NCI-H146 treated with DMSO at 0.1 percent for 48 hours (cell line): Measurements from ENCODE around the gene NDUFA7.
"Not testable (repeated sequence)": the region's sequence is repeated elsewhere in the genome, so short reads cannot be mapped to it uniquely, and the experiment has no call there.

Experiments
- DNase-seq: peaks from one replicate; lab custom pipeline; 2025; ENCODE audit not compliant: unreplicated experiment; lab: John Stamatoyannopoulos, UW

The NDUFA7 gene

GRCh38 chr19:8342316-8342683 lies 21.1 kb upstream of the NDUFA7 start:
- DNase-seq = no peak

GRCh38 chr19:8341504-8341903 lies 20.3 kb upstream of the NDUFA7 start:
- DNase-seq = not testable (repeated sequence)

DNA sequence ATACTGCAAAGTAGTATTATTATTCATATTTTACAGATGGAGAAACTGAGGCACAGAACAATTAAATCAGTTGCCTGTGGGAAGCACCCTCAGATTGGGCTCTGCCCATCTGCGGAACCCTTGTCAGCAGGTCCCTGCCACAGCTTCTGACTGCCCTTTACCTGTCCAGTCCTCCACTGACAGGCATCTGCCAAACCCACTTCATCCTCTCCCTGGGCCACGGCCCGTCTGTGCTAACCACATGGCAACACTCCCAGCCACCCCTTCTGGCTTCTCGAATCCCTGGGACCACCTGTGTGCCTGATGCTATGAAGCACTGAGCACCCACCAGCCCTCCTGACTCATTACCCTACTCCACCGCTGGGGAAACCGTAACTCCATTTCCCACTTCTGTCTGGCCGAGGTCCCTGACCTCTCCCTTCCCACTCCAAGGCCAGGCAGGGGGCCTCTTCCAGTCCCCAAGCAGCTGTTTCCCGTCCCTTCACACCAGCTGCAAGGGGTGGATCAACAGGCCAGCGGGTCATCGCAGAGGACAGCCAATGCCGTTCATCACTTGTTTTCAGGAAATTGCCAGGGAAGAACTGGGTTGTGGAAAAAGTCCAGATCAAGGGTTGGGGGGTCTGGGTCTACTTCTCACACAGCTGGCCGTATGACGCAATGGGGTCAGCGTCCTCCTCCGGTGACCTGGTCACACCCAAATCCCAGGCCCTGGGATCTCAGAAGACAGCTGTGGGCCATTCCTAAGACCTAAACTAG lies 19.3 kb upstream of the NDUFA7 start:
- DNase-seq = no peak

GRCh38 chr19:8338835-8339234 lies 17.7 kb upstream of the NDUFA7 start:
- DNase-seq = no peak

- DNase-seq = no peak
These were observed 16.6 kb upstream of the NDUFA7 start for GRCh38 chr19:8337728-8338127.

- no peak for DNase-seq
These were observed 15.5 kb upstream of the NDUFA7 start for GRCh38 chr19:8336660-8337059.

DNA sequence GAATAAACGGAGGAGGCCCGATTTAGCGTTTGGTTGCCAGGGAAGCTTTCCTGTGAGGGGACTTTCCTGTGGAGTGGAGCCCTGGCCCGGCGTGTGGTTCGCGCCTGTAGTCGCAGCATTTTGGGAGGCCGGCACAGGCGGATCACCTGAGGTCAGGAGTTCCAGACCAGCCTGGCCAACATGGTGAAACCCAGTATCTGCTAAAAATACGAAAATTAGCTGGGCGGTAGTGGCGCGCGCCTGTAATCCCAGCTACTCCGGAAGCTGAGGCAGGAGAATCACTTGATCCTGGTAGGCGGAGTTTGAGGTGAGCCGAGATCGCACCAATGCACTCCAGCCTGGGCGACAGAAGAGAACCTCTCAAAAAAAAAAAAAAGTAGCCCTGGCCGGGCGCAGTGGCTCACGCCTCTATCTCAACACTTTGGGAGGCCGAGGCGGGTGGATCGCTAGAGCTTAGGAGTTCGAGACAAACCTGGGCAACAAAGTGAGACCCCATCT lies 14.9 kb upstream of the NDUFA7 start:
- DNase-seq = no peak

- no peak for DNase-seq
These were observed 14.3 kb upstream of the NDUFA7 start for GRCh38 chr19:8335343-8336071.

DNA sequence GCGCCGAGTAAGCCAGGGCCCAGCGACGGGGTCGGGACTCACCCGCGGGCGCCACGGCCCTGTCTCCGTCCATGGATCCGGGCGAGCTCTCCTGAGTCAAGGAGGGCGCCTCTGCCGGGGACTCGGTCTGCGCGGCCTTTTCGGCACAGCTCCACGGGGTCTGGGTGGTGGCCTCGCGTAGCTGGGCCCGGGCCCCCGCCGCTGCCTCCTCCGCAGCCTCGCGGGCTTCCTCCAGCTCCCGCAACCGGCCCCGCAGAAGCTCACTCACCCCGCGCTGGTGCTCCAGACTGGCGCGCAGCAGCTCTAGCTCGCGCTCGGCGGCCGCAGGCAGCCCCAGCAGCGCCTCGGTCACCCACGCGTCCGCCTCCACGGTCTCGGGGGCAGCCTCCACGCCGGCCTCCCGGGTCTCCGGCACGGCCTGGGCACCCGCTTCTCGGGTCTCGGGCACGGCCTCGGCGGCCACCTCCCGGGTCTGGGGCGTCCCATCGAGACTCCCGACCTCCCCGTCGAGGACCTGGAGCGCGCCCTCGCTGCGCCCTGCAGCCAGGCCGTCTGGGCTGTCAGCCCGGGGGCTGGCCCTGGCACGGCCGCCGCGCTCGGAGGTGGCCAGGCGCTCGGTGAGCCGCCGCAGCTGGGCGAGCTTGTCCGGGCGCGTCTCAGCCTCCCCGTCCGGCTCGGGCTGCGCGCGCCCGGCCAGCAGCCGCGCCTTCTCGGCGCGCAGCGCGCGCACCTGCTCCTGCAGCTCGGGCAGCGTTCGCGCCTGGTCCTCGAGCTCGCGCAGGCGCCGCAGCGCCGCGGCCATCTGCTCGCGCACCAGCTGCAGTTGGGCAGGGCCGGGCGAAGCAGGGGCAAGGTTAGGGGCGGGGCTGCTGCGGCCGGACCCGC lies 13.5 kb upstream of the NDUFA7 start:
- DNase-seq = peak; percentile 15

GRCh38 chr19:8333767-8334457 lies 12.7 kb upstream of the NDUFA7 start:
- DNase-seq = peak; percentile 15

GRCh38 chr19:8332976-8333766 lies 12.0 kb upstream of the NDUFA7 start:
- DNase-seq = no peak

- DNase-seq = no peak
These were observed 10.2 kb upstream of the NDUFA7 start for GRCh38 chr19:8331263-8331845.

DNA sequence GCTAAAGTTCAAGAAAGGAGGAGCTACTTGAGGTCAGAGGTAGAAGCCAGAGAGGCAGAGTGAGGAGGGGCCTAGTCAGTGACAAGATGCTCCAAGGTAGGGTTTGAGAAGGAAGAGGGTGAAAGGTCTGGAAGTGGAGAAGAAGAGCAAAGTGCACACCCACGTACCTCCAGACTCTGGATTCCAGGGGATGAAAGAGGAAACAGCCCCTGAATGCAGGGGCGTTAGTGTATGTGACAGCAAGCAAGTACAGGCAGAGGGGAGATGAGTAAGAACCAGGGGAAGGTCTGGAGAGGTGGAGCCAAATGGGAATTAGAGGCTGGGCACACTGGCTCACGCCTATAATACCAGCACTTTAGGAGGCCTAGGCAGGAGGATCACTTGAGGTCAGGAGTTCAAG lies 8.8 kb upstream of the NDUFA7 start:
- no peak for DNase-seq

DNA sequence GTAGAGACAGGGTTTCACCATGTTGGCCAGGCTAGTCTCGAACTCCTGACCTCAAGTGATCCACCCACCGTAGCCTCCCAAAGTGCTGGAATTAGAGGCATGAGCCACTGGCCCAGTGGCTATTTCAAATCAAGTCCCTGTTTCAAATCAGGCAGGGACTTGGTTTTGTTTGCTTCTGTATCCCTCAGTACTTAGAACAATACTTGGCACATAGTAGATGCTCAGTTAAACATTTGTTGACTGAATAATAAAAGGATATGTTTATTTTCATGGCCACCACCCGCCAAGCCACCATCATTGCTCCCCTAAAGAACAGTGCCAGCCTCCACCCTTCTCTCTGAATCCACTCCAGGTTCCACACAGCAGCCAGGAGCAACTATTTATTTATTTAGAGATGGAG lies 4.3 kb upstream of the NDUFA7 start:
- DNase-seq = no peak

- no peak for DNase-seq
These were observed 3.2 kb upstream of the NDUFA7 start for GRCh38 chr19:8324186-8325050.

GRCh38 chr19:8323781-8324185 lies 2.6 kb upstream of the NDUFA7 start:
- no peak for DNase-seq

- no peak for DNase-seq
These were observed 1.4 kb upstream of the NDUFA7 start for GRCh38 chr19:8322638-8322997.

DNA sequence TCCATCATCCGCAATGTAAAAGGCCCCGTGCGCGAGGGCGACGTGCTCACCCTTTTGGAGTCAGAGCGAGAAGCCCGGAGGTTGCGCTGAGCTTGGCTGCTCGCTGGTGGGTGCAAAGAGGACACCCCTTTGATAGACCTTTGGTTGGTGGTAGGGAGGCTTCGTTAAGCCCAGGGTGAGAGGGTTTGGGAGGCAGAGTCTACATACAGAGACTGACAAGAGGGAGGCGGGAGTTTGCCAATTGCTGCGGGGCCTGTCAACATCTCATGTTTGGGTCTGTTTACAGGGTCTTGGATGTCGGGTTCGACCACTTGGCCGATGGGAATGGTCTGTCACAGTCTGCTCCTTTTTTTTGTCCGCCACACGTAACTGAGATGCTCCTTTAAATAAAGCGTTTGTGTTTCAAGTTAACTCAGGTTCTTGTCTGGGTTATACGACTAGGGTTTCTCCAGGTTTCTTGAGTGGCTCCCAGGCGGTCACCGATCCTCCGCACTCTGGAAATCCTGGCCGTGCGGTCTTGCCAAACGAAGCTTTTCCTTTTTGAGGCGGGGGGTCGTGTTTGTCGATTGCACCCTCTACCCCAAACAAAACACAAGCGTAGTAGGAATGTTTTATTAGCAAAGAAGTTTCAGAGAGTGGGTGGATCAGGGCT lies 937 bp upstream of the NDUFA7 start:
- no peak for DNase-seq
